HG03139 (cell line): ENCODE results near the gene CRIM1.

Experiments
- ATAC-seq: cut with Tn5 transposase; IDR thresholded peaks from one replicate; pipeline ENCODE4 v1.9.1; 2021; ENCODE audit not compliant: unreplicated experiment

Gene CRIM1

GRCh38 chr2:36570416-36570815, 214.8 kb downstream of the CRIM1 start:
- no peak for ATAC-seq

- ATAC-seq, result no peak
Measured at GRCh38 chr2:36572054-36572718, 216.6 kb downstream of the CRIM1 start.

DNA sequence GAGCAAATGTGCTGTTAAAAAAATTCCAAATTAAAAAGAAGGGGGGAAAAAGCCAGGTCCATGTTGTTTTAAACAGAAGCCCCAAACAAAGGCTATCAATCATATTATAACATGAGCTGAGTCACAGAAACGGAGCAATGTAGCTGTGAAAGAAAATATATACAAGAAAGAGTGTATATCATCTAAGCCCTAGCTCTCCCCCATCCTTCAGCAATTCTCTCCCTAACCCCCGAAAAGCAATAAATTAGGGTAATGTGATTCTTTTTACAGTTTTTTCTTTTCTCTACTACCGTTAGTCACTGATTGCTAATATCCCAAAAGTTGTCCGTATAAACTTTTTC, 217.1 kb downstream of the CRIM1 start:
- ATAC-seq, result no peak

- ATAC-seq, result no peak
Measured at GRCh38 chr2:36573165-36573564, 217.6 kb downstream of the CRIM1 start.

DNA sequence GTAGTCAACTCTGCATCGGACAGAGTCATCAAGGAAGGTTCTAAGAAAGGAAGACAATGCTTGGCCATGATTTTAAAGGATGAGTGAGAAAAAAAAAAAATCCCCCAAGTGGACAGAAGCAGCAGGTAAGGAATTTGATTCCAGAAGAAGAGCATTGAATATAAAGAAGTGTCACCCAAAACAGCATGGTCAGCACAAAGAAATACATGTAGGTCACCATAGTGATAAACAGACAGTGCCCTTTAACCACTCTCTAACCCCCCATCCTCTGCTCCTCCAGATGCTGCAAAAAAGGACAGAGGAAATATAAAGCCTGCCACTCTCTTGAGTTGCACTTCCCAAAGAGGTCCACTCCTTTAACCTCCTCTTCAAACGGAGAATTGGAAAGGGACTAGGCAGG, 219.0 kb downstream of the CRIM1 start:
- no peak for ATAC-seq

DNA sequence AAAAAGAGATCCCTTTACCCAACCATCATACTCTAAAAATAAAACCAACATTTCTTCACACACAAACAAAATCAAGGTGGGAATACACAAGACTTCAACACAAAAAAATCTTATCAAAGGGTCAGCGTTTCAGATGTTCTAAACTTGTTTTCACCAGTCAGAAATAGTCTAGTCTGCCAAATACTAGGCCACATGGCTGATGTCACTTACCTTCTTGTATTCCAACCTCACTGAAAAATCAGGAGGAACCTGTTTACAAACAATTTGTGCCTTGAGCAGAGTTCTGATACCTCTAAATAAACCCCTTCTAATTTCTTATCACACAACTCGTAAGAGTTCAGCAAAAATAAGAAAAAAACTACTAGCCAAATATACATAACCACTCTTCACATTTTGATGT, 222.3 kb downstream of the CRIM1 start:
- no peak for ATAC-seq

DNA sequence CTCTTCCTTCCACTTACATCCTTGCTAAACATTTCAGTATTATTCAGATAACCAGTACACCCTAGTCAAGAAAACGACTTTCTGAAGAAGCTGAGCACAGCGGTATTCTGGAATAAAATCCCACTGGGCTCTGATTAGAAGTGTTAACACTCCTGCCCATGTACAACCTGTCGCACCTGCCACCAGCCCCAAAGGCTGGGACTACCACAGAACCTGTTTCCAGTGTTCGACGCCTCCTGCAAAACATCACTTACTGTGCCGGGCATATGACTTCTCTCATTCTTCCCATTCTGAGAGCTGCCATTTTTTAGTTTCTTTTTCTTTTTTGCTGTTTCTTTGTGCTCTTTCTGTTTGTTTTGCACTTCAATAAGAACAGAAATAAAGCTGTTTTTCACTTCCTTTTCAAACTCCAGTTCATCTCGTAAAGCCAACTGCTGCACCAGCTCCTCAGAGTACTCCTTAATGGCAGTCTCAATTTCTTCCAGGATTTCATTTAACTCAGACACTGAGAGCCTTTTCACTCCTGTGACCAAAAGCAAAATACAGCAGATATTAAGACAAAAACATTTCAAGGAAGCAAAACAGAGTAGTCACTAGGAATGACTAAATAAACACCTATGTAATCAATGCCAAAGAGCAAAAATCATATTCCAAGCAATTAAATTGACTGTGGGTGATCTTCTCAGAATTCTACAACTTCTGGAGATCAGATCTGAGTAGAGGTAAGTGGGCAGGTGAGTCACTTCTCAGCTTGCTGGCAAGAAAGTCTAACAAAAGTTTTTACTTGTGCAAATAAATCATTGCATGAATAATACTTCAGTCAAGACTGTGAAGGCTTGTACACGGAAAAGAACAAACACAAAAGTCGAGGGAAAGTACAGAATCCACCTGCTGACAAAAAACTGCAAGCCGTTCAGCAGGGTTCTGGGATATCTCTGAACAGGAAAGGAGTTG, 223.0 kb downstream of the CRIM1 start:
- no peak for ATAC-seq

GRCh38 chr2:36579297-36579664, 223.7 kb downstream of the CRIM1 start:
- no peak for ATAC-seq

- no peak for ATAC-seq
Measured at GRCh38 chr2:36582538-36582937, 227.0 kb downstream of the CRIM1 start.

DNA sequence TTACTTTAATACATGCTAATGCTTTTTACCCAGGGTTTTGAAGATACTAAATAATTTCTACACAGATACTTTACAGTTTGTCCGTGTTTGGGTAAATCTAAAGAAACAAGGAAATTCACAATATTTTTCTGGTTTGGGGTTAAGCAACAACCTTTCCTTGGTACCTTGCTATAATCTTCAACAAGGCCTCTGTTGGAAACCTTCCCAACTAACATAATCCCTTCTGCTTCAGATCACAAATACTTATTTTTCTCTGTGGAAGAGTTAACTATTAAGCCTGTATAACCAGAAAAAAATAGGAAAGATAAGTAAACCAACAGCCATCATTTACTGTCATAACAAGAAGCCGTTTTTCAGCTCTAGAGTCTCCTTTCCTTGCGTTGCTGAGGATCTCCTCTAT, 227.4 kb downstream of the CRIM1 start:
- ATAC-seq, result no peak

GRCh38 chr2:36584148-36584794, 228.7 kb downstream of the CRIM1 start:
- ATAC-seq, result no peak

GRCh38 chr2:36586672-36587071, 231.1 kb downstream of the CRIM1 start:
- ATAC-seq, result no peak

GRCh38 chr2:36587101-36587500, 231.5 kb downstream of the CRIM1 start:
- no peak for ATAC-seq

DNA sequence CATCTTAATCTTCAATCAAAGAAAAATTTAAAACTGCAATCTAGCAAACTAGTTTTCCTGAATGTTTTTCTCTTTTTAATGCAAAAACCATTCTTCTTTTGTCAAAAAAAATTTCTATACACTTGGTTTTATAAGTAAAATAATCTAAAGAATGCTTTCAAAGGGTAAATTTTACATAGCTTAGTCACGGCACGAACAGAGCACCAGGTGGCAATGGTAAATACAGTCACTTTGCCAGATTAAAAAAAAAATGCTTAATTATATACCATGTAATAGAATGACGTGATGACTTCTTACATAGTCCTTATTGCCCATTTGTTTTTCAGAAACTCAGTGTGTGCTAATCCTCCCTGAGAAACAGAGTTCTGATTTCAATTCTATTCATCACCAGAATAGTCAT, 232.0 kb downstream of the CRIM1 start:
- no peak for ATAC-seq

- ATAC-seq, result no peak
Measured at GRCh38 chr2:36589230-36589630, 233.7 kb downstream of the CRIM1 start.

- no peak for ATAC-seq
Measured at GRCh38 chr2:36594849-36595248, 239.3 kb downstream of the CRIM1 start.

DNA sequence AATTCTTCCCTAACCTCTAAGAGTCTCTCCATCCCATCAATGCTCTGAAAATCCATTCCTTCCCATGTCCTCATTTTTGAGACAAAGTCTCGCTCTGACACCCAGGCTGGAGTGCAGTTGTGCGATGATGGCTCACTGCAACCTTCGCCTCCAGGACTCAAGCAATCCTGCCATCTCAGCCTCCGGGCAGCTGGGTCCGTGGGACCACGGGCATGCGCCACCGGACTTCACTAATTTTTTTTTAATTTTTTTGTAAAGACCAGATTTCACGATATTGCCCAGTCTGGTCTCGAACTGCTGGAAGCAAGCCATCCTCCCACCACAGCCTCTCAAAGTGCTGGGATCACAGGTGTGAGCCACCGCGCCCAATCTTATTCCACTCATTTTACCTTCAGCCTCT, 240.8 kb downstream of the CRIM1 start:
- no peak for ATAC-seq

- ATAC-seq, result no peak
Measured at GRCh38 chr2:36597003-36597531, 241.5 kb downstream of the CRIM1 start.

DNA sequence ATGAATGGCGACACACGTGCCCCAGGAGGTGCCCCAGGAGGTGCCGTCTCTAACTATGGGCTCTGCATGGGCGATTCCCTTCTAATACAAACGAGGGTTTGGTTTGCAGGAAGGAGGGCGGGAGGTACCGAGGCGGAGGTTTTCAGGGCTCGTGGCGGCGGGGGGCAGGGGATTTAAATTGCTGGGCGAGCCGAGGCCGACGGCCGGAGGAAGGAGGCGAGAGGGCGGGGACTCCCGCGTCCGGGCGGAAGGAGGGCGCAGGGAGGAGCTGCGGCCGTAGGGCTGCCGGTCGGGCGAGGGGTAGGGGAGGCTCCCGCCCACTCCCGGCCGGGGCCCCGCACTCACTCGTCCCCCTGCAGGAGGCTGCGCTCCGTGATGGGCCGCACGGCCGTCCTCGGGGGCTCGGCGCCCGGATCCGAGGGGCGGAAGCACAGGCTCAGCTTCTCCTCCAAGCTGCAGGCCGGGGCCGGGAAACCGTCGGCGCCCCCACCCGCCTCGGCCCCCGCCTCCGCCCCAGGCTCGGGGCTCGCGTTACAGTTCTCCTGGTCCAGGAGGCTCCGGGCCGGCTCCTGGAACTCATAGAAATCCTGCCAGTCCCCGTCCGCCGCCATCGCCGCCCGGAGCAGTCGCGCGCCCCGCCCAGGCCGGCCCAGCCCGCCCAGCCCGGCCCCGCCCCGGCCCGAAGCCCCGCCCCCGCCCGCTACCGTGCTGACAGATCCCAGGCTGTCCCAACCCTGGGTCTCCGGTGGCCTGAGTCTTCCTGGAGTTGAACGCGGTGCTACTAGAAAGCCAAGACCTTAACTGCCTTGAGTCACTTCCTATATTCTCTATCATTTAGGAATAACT, 242.2 kb downstream of the CRIM1 start, which contains the start of gene FEZ2:
TSS of gene FEZ2 (minus strand) at position 637 of the 846 bp plus-strand sequence. CDS start at position 611, 26 bp downstream.
- ATAC-seq, result peak; percentile 98
